ENCODE measurements around the gene LVRN. TPM values are rescaled to one million over a fixed set of nuclear protein-coding genes. Genes with fewer than 3 reads are reported as not detected.

LVRN gene
- total and polyA plus RNA-seq, 5 donors from 2014 or later: not detected

DNA sequence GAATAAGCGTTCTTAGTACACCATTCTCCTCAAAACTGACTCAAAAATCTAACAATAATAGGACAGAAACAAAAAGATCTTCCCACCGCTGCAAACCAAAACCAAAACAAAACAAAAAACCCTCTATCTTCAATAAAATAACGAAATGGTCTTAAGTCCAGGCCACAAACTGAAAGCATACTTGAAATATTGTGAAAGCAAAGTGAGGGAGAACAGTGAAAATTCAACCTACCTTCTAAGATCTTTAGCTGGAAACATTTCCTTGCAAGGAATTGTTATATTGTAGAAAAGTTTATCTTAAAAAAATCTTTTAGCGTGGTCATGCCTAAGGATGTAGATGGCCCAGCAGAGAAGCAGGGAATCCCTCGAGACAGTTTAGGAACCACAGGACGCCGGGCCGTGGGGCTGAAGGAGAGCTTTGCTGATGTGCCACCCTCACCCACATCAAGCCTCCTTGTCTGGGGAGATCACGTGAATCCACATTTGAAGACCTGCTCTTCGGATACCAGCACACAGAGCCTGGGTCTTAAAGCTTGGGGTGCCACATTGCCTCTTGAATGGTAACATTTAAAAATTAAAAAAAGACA lies 27.8 kb upstream of the LVRN start:
- Mint-ChIP-seq H3K27me3 (peaks cover 8% of the 10 kb centered on the region), H3K27ac (no peak overlapping the region)

GRCh38 chr5:115936031-115936430 lies 26.2 kb upstream of the LVRN start:
- no peaks in the 10 kb centered on the region for H3K9me3 ChIP-seq (ENCODE audit: control insufficient read depth in 2 of 2, low read length in 2 of 2)
- no peak for ATAC-seq (ENCODE audit: low read depth in 2 of 2)
- no peaks in the 10 kb centered on the region for H3K4me1 ChIP-seq (ENCODE audit: control insufficient read depth, insufficient read depth, low read length, poor library complexity, severe bottlenecking)
- no peak overlapping the region for H3K27ac ChIP-seq (ENCODE audit: insufficient read depth, low read length, poor library complexity, severe bottlenecking)
- H3K27me3 ChIP-seq (ENCODE audit: control insufficient read depth, insufficient read depth, low read length): no peaks in the 10 kb centered on the region
- no peak for DNase-seq
- peaks cover 8% of the 10 kb centered on the region for H3K27me3 Mint-ChIP-seq
- H3K4me3 Mint-ChIP-seq: no peak overlapping the region
- no peak overlapping the region for H3K27ac Mint-ChIP-seq
- no peaks in the 10 kb centered on the region for H3K4me1 Mint-ChIP-seq
- H3K9me3 Mint-ChIP-seq: peaks cover 0 to 2% (median under 1%) of the 10 kb centered on the region in 7 donors
- H3K4me3 ChIP-seq (ENCODE audit: low read depth, low read length): no peak overlapping the region
- H3K36me3 Mint-ChIP-seq: no peaks in the 10 kb centered on the region
- no peaks in the 10 kb centered on the region for H3K36me3 ChIP-seq (ENCODE audit: control insufficient read depth, insufficient read depth, low read length)

More for the DNA sequence above, 27.8 kb upstream of the LVRN start:
- no peaks in the 10 kb centered on the region for H3K4me1 ChIP-seq (ENCODE audit: control insufficient read depth, insufficient read depth, low read length, poor library complexity, severe bottlenecking)
- peaks cover 0 to 2% (median 0%) of the 10 kb centered on the region in 7 donors for H3K9me3 Mint-ChIP-seq
- H3K36me3 Mint-ChIP-seq: no peaks in the 10 kb centered on the region
- H3K9me3 ChIP-seq (ENCODE audit: control insufficient read depth in 2 of 2, low read length in 2 of 2): no peaks in the 10 kb centered on the region
- no peaks in the 10 kb centered on the region for H3K27me3 ChIP-seq (ENCODE audit: control insufficient read depth, insufficient read depth, low read length)
- no peaks in the 10 kb centered on the region for H3K36me3 ChIP-seq (ENCODE audit: control insufficient read depth, insufficient read depth, low read length)
- H3K4me1 Mint-ChIP-seq: no peaks in the 10 kb centered on the region
- DNase-seq: no peak
- no peak overlapping the region for H3K27ac ChIP-seq (ENCODE audit: insufficient read depth, low read length, poor library complexity, severe bottlenecking)
- H3K4me3 Mint-ChIP-seq: no peak overlapping the region
- H3K4me3 ChIP-seq (ENCODE audit: low read depth, low read length): no peak overlapping the region
- ATAC-seq (ENCODE audit: low read depth in 2 of 2): no peak

DNA sequence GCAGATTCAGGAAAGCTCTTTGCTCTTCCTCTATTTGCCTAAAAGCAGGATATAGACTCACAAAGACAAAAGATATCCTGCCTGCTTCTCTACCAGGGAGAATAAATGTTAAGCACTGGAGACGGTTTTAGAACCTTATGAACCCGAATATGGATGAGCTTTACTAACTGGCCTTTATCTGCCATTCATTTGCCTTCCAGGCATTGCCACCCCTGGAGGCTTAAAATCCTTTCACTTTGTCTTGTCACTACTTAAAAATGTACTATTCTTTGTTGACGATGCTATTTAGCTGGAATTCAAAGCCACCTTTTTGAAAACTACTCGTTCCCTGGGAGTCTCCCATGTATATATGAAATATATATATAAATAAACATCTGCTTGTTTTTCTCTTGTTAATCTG lies 23.2 kb upstream of the LVRN start:
- peaks cover 0 to 8% (median 2%) of the 10 kb centered on the region in 7 donors for H3K9me3 Mint-ChIP-seq
- ATAC-seq (ENCODE audit: low read depth in 2 of 2) (no peak), DNase-seq (no peak)
- no peaks in the 10 kb centered on the region for H3K27me3 ChIP-seq (ENCODE audit: control insufficient read depth, insufficient read depth, low read length)
- no peaks in the 10 kb centered on the region for H3K36me3 Mint-ChIP-seq
- H3K27ac ChIP-seq (ENCODE audit: insufficient read depth, low read length, poor library complexity, severe bottlenecking): no peak overlapping the region
- peaks cover 11% of the 10 kb centered on the region for H3K27me3 Mint-ChIP-seq
- no peak overlapping the region for H3K4me3 ChIP-seq (ENCODE audit: low read depth, low read length)
- no peak overlapping the region for H3K27ac Mint-ChIP-seq
- no peaks in the 10 kb centered on the region for H3K4me1 Mint-ChIP-seq
- H3K9me3 ChIP-seq (ENCODE audit: control insufficient read depth in 2 of 2, low read length in 2 of 2): no peaks in the 10 kb centered on the region
- H3K36me3 ChIP-seq (ENCODE audit: control insufficient read depth, insufficient read depth, low read length): no peaks in the 10 kb centered on the region
- no peaks in the 10 kb centered on the region for H3K4me1 ChIP-seq (ENCODE audit: control insufficient read depth, insufficient read depth, low read length, poor library complexity, severe bottlenecking)
- H3K4me3 Mint-ChIP-seq: no peak overlapping the region

- Histone ChIP-seq H3K9me3 (ENCODE audit: control insufficient read depth in 2 of 2, low read length in 2 of 2) (no peaks in the 10 kb centered on the region), H3K27ac (ENCODE audit: insufficient read depth, low read length, poor library complexity, severe bottlenecking) (no peak overlapping the region), H3K27me3 (ENCODE audit: control insufficient read depth, insufficient read depth, low read length) (no peaks in the 10 kb centered on the region), H3K4me1 (ENCODE audit: control insufficient read depth, insufficient read depth, low read length, poor library complexity, severe bottlenecking) (no peaks in the 10 kb centered on the region), H3K4me3 (ENCODE audit: low read depth, low read length) (no peak overlapping the region), H3K36me3 (ENCODE audit: control insufficient read depth, insufficient read depth, low read length) (no peaks in the 10 kb centered on the region)
- Mint-ChIP-seq H3K4me3 (peak overlapping the region in 1 of 4 donors; percentile 27), H3K27me3 (peaks cover 8% of the 10 kb centered on the region), H3K4me1 (no peaks in the 10 kb centered on the region), H3K9me3 (peaks cover 0 to 8% (median 3%) of the 10 kb centered on the region in 7 donors), H3K36me3 (no peaks in the 10 kb centered on the region), H3K27ac (no peak overlapping the region)
- ATAC-seq (ENCODE audit: low read depth in 2 of 2) (no peak), DNase-seq (no peak)
Observed at GRCh38 chr5:115940080-115940810, 22.0 kb upstream of the LVRN start.

GRCh38 chr5:115941051-115941675 lies 21.1 kb upstream of the LVRN start:
- Mint-ChIP-seq H3K9me3 (peaks cover 0 to 8% (median 3%) of the 10 kb centered on the region in 7 donors), H3K36me3 (no peaks in the 10 kb centered on the region), H3K27ac (no peak overlapping the region), H3K27me3 (peaks cover 8% of the 10 kb centered on the region), H3K4me1 (no peaks in the 10 kb centered on the region), H3K4me3 (no peak overlapping the region)
- Histone ChIP-seq H3K36me3 (ENCODE audit: control insufficient read depth, insufficient read depth, low read length) (no peaks in the 10 kb centered on the region), H3K9me3 (ENCODE audit: control insufficient read depth in 2 of 2, low read length in 2 of 2) (no peaks in the 10 kb centered on the region), H3K4me1 (ENCODE audit: control insufficient read depth, insufficient read depth, low read length, poor library complexity, severe bottlenecking) (no peaks in the 10 kb centered on the region), H3K27ac (ENCODE audit: insufficient read depth, low read length, poor library complexity, severe bottlenecking) (no peak overlapping the region), H3K27me3 (ENCODE audit: control insufficient read depth, insufficient read depth, low read length) (no peaks in the 10 kb centered on the region), H3K4me3 (ENCODE audit: low read depth, low read length) (no peak overlapping the region)
- DNase-seq (no peak), ATAC-seq (ENCODE audit: low read depth in 2 of 2) (no peak)

- no peak for DNase-seq
- no peak overlapping the region for H3K27ac Mint-ChIP-seq
- H3K4me3 ChIP-seq (ENCODE audit: low read depth, low read length): no peak overlapping the region
Observed at GRCh38 chr5:115944501-115944900, 17.8 kb upstream of the LVRN start.

DNA sequence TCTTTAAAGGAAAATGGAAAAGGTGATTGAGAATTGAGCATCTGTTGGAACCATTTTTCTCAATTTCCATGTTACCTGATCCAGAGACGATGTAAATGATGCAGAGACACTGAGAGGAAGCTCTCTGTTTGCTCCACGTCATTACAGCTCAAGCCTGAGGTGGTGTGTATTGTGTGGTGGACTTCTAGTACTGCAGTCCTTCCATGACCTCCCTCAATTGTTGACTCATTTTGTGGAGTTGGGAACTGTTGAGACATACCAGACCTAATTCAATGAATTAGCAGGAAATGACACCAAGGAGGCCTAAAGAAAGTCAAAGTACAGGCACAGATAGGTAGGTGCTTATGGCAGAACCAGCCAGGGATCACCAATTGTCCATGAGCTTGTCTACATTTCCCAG lies 15.6 kb upstream of the LVRN start:
- no peak overlapping the region for H3K4me3 ChIP-seq (ENCODE audit: low read depth, low read length)
- no peak overlapping the region for H3K27ac Mint-ChIP-seq
- ATAC-seq (ENCODE audit: low read depth in 2 of 2) (no peak), DNase-seq (no peak)
- no peaks in the 10 kb centered on the region for H3K27me3 ChIP-seq (ENCODE audit: control insufficient read depth, insufficient read depth, low read length)
- H3K4me3 Mint-ChIP-seq: no peak overlapping the region
- no peaks in the 10 kb centered on the region for H3K36me3 Mint-ChIP-seq
- H3K9me3 ChIP-seq (ENCODE audit: control insufficient read depth in 2 of 2, low read length in 2 of 2): no peaks in the 10 kb centered on the region
- no peaks in the 10 kb centered on the region for H3K4me1 Mint-ChIP-seq
- peaks cover 0 to 4% (median 0%) of the 10 kb centered on the region in 7 donors for H3K9me3 Mint-ChIP-seq
- peaks cover 17% of the 10 kb centered on the region for H3K27me3 Mint-ChIP-seq
- no peaks in the 10 kb centered on the region for H3K36me3 ChIP-seq (ENCODE audit: control insufficient read depth, insufficient read depth, low read length)
- no peaks in the 10 kb centered on the region for H3K4me1 ChIP-seq (ENCODE audit: control insufficient read depth, insufficient read depth, low read length, poor library complexity, severe bottlenecking)
- H3K27ac ChIP-seq (ENCODE audit: insufficient read depth, low read length, poor library complexity, severe bottlenecking): no peak overlapping the region

More at GRCh38 chr5:115944501-115944900, 17.8 kb upstream of the LVRN start:
- Mint-ChIP-seq H3K4me3 (no peak overlapping the region), H3K4me1 (no peaks in the 10 kb centered on the region), H3K9me3 (peaks cover 0 to 8% (median 3%) of the 10 kb centered on the region in 7 donors), H3K27me3 (peaks cover 12% of the 10 kb centered on the region), H3K36me3 (no peaks in the 10 kb centered on the region)
- Histone ChIP-seq H3K36me3 (ENCODE audit: control insufficient read depth, insufficient read depth, low read length) (no peaks in the 10 kb centered on the region), H3K4me1 (ENCODE audit: control insufficient read depth, insufficient read depth, low read length, poor library complexity, severe bottlenecking) (no peaks in the 10 kb centered on the region), H3K27ac (ENCODE audit: insufficient read depth, low read length, poor library complexity, severe bottlenecking) (no peak overlapping the region), H3K27me3 (ENCODE audit: control insufficient read depth, insufficient read depth, low read length) (no peaks in the 10 kb centered on the region), H3K9me3 (ENCODE audit: control insufficient read depth in 2 of 2, low read length in 2 of 2) (no peaks in the 10 kb centered on the region)
- no peak for ATAC-seq (ENCODE audit: low read depth in 2 of 2)
